Measurements from ENCODE around the gene MEI4.
"Not testable (repeated sequence)": the region's sequence is repeated elsewhere in the genome, so short reads cannot be mapped to it uniquely, and the experiment has no call there.

Gene MEI4

DNA sequence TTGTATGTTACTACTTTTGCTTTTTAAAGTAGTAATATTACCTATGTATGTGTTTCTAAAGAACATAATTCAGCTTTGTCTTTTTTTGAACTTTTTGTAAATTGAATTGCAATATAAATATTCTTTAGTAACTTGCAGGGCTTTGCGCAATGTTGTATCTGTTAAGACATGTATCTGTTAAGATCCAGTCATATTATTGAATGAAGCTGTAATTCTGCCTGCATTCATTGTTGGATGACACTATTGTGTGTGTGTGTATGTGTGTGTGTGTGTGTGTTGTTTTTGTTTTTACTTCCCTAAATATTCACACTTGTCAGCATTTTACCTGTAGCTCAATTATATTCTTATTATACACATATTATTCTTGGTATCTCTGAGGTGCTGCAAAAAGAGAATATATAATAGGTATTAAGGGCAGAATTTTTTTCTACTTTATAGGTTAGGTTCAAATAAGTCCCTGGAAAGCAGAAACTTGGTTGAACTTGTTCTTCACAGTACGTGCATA is 164.0 kb downstream of the MEI4 start:
- H3K36me3 Mint-ChIP-seq = no peaks in the 10 kb centered on the region
- no peak overlapping the region for H3K4me3 Mint-ChIP-seq
- no peaks in the 10 kb centered on the region for H3K4me1 Mint-ChIP-seq (ENCODE audit: low read depth)
- H3K27ac Mint-ChIP-seq = no peak overlapping the region
- H3K9me3 Mint-ChIP-seq (ENCODE audit: low read depth) = no peaks in the 10 kb centered on the region
- H3K27me3 Mint-ChIP-seq = no peaks in the 10 kb centered on the region

DNA sequence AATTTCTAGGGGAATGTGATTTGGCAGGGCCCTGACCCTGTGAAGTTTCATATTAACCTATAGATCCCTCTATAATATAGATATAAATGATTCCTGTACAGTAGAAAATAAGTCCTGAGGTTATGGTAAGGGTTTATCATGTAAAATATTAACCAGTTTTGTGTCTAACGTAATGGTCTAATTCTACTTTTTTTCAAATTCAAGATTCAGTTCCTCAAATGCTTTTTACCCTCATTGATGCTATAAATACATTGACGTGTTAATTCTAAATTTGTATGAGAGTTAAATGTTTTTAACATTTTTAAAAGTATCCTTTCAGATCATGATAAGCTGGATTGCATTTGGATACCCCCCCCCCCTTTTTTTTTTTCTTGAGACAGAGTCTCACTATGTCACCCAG is 169.4 kb downstream of the MEI4 start:
- H3K27me3 Mint-ChIP-seq = no peaks in the 10 kb centered on the region
- H3K4me3 Mint-ChIP-seq = no peak overlapping the region

DNA sequence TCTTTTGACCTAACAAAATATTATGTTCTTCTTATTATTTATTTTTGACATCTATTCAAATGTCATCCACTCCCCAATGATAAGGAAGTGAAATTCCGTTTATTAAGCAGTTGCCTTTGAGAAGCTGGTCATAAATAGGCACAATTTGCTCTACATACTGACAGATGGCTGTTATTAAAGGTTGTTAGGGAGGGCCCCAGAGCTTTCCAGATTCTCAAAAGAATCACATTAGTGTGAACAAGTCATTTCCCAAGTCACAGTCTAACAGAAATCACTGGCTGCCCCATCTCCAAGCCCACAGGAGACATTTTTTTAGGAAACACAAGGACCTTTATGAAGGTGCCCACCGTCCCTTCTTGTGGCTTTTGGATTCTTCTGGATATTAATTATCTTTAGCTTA is 172.4 kb downstream of the MEI4 start:
- H3K27ac Mint-ChIP-seq = no peak overlapping the region
- no peaks in the 10 kb centered on the region for H3K27me3 Mint-ChIP-seq
- no peak overlapping the region for H3K4me3 Mint-ChIP-seq
- H3K9me3 Mint-ChIP-seq (ENCODE audit: low read depth) = no peaks in the 10 kb centered on the region
- no peaks in the 10 kb centered on the region for H3K36me3 Mint-ChIP-seq
- H3K4me1 Mint-ChIP-seq (ENCODE audit: low read depth) = no peaks in the 10 kb centered on the region

More for the DNA sequence above, 169.4 kb downstream of the MEI4 start:
- no peaks in the 10 kb centered on the region for H3K36me3 Mint-ChIP-seq
- H3K27ac Mint-ChIP-seq = no peak overlapping the region
- H3K9me3 Mint-ChIP-seq (ENCODE audit: low read depth) = no peaks in the 10 kb centered on the region
- H3K4me1 Mint-ChIP-seq (ENCODE audit: low read depth) = no peaks in the 10 kb centered on the region

GRCh38 chr6:77829736-77830135 is 176.9 kb downstream of the MEI4 start:
- Mint-ChIP-seq H3K4me3 (no peak overlapping the region), H3K36me3 (no peaks in the 10 kb centered on the region), H3K27ac (no peak overlapping the region), H3K4me1 (ENCODE audit: low read depth) (no peaks in the 10 kb centered on the region), H3K27me3 (no peaks in the 10 kb centered on the region), H3K9me3 (ENCODE audit: low read depth) (no peaks in the 10 kb centered on the region)

- not testable (repeated sequence) for H3K4me3 Mint-ChIP-seq
Observed at GRCh38 chr6:77833749-77834148, 180.9 kb downstream of the MEI4 start.

DNA sequence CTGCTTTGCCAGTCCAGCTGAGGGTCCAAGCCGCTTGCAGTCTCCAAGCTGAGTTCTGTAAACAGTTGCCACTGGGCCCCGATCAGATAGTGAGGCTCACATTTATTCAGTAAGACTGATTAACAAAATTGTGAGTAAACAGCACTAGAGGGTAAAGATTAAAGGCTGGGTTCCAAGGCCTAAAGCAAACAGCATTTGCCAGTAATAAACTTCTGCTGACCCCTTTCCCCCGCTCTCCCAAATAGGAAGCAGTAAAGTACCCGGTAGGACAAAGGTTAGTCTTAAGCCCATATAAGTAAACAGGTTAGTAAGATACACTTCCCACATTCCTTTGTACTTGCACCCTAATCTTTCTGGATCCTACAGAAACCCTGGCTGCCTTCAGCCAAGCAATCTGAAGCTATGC is 181.8 kb downstream of the MEI4 start:
- Mint-ChIP-seq H3K27me3 (no peaks in the 10 kb centered on the region), H3K9me3 (ENCODE audit: low read depth) (no peaks in the 10 kb centered on the region), H3K4me3 (no peak overlapping the region), H3K36me3 (no peaks in the 10 kb centered on the region), H3K4me1 (ENCODE audit: low read depth) (no peaks in the 10 kb centered on the region), H3K27ac (no peak overlapping the region)

More at GRCh38 chr6:77833749-77834148, 180.9 kb downstream of the MEI4 start:
- not testable (repeated sequence) for H3K27ac Mint-ChIP-seq; H3K36me3 Mint-ChIP-seq; H3K4me1 Mint-ChIP-seq (ENCODE audit: low read depth); H3K27me3 Mint-ChIP-seq; H3K9me3 Mint-ChIP-seq (ENCODE audit: low read depth)

DNA sequence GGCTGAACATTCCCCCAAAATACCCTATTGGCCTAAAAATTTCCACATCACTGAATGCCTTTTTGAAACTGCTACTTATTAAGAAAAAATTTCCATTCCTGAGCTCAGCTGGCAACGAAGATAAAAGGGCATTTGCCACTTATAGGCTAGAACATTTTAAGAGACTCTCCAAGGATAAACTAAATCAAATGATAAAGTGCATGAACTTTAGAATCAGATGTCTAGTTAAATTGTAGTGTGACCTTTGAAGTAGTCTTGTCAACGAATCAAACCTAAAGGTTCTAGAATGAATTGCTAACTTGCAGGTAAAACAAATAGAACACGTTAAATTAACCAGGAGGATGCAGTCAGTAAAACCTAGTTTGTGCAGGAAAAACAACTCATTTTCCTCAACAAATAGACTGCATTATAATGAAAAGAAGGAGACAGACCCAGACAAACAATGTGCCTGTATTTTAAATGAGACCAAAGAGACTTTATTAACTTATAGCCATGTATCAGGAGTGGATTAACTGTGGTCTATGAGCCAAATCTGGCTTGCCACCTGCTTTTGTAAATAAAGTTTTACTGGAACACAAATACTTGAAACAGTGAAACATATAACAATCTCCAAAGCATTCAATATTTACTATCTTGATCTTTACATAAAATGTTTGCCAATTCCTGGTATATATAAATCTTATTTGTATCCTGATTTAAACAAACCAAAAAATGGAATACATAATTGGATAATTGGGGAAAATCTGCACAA is 184.4 kb downstream of the MEI4 start:
- H3K27ac Mint-ChIP-seq = no peak overlapping the region
- H3K4me1 Mint-ChIP-seq (ENCODE audit: low read depth) = no peaks in the 10 kb centered on the region
- H3K9me3 Mint-ChIP-seq (ENCODE audit: low read depth) = no peaks in the 10 kb centered on the region
- no peaks in the 10 kb centered on the region for H3K36me3 Mint-ChIP-seq
- no peak overlapping the region for H3K4me3 Mint-ChIP-seq
- no peaks in the 10 kb centered on the region for H3K27me3 Mint-ChIP-seq

- Mint-ChIP-seq H3K4me3 (no peak overlapping the region), H3K4me1 (ENCODE audit: low read depth) (no peaks in the 10 kb centered on the region), H3K27me3 (no peaks in the 10 kb centered on the region), H3K36me3 (no peaks in the 10 kb centered on the region), H3K27ac (no peak overlapping the region), H3K9me3 (ENCODE audit: low read depth) (no peaks in the 10 kb centered on the region)
Observed at GRCh38 chr6:77839292-77839691, 186.5 kb downstream of the MEI4 start.

- no peaks in the 10 kb centered on the region for H3K27me3 Mint-ChIP-seq
- H3K27ac Mint-ChIP-seq = no peak overlapping the region
- H3K36me3 Mint-ChIP-seq = no peaks in the 10 kb centered on the region
- no peak overlapping the region for H3K4me3 Mint-ChIP-seq
- peaks cover 11% of the 10 kb centered on the region for H3K9me3 Mint-ChIP-seq (ENCODE audit: low read depth)
- H3K4me1 Mint-ChIP-seq (ENCODE audit: low read depth) = no peaks in the 10 kb centered on the region
Observed at GRCh38 chr6:77844822-77845221, 192.0 kb downstream of the MEI4 start.

GRCh38 chr6:77853401-77853800 is 200.6 kb downstream of the MEI4 start:
- no peaks in the 10 kb centered on the region for H3K36me3 Mint-ChIP-seq
- H3K27ac Mint-ChIP-seq = no peak overlapping the region
- H3K9me3 Mint-ChIP-seq (ENCODE audit: low read depth) = peaks cover 3% of the 10 kb centered on the region
- H3K27me3 Mint-ChIP-seq = no peaks in the 10 kb centered on the region
- no peak overlapping the region for H3K4me3 Mint-ChIP-seq
- no peaks in the 10 kb centered on the region for H3K4me1 Mint-ChIP-seq (ENCODE audit: low read depth)

DNA sequence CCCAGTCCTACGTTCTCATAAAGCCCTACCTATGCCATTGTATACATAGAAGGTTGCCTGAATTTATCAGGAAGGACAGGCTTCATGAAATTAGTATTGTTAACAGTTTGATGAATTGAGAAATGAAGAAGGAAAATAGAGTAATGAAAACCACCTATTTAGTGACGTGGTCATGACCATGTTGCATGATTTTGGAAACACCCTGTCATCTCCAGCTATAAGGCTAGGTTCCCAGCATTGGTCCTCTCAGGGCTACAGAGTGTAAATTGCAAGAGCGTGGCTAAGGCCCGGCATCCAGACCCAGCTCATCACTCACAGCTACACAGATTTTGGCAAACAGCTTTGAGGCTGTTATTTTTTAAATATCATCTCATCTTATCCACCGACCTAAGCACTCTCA is 203.6 kb downstream of the MEI4 start:
- Mint-ChIP-seq H3K27ac (no peak overlapping the region), H3K36me3 (no peaks in the 10 kb centered on the region), H3K4me3 (no peak overlapping the region), H3K27me3 (no peaks in the 10 kb centered on the region), H3K4me1 (ENCODE audit: low read depth) (no peaks in the 10 kb centered on the region), H3K9me3 (ENCODE audit: low read depth) (peaks cover 5% of the 10 kb centered on the region)

DNA sequence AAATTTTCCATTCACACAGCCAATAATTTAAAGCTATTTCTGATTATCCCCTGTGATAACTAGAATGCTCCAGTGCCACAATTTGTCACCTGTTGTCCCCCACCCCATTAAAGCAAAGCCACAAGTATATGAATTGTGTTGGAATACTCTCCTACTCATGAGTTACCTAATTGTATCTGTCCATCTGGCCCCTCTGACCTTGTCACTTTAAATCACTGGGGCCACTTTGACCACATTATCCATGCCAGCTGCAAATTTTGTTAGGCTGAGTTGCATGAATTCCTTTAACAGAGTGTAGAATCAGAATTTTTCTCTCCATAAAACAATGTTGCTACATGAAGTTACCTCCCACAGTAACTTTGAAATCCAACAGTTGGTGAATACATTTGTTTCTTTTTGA is 204.6 kb downstream of the MEI4 start:
- no peaks in the 10 kb centered on the region for H3K36me3 Mint-ChIP-seq
- no peaks in the 10 kb centered on the region for H3K27me3 Mint-ChIP-seq
- no peak overlapping the region for H3K27ac Mint-ChIP-seq
- no peak overlapping the region for H3K4me3 Mint-ChIP-seq
- no peaks in the 10 kb centered on the region for H3K4me1 Mint-ChIP-seq (ENCODE audit: low read depth)
- peaks cover 5% of the 10 kb centered on the region for H3K9me3 Mint-ChIP-seq (ENCODE audit: low read depth)

DNA sequence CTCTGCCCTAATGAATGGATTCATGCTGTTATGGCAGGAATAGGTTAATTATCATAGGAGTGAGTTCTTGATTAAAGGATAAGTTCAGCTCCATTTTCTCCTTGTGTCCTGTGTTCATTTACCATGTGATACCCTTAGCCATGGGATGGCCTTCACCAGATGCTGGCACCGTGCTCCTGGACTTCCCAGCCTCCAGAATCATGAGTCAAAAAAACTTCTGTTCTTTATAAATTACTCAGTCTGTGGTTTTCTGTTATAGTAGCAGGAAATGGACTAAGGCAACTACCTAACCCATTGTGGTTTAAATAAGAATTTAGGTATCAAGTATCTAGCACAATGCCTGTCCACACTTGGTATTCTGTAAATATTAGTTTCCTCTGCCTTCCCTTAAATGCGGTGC is 223.5 kb downstream of the MEI4 start:
- no peaks in the 10 kb centered on the region for H3K36me3 Mint-ChIP-seq
- peaks cover 7% of the 10 kb centered on the region for H3K9me3 Mint-ChIP-seq (ENCODE audit: low read depth)
- H3K27ac Mint-ChIP-seq = no peak overlapping the region
- H3K4me3 Mint-ChIP-seq = no peak overlapping the region
- no peaks in the 10 kb centered on the region for H3K27me3 Mint-ChIP-seq
- H3K4me1 Mint-ChIP-seq (ENCODE audit: low read depth) = no peaks in the 10 kb centered on the region

DNA sequence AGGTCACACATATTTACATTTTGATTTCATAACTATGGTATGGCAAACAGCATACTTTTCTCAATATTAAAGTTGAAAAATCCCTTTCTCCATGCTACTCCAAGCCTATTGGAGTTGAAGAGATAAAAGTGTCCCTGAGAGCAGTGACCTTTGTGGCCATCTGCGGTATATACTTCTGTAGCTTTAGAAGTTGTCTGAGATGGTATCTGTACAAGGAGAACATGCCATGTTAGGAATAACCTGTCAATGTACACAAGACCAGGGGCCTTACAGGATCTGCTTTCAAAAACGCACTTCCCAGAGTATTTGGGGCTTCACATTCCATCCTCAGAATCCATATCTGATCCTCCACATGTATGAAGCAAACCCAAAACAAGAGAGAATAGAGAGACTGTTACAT is 226.7 kb downstream of the MEI4 start:
- no peaks in the 10 kb centered on the region for H3K27me3 Mint-ChIP-seq
- H3K36me3 Mint-ChIP-seq = no peaks in the 10 kb centered on the region
- no peak overlapping the region for H3K27ac Mint-ChIP-seq
- H3K4me3 Mint-ChIP-seq = no peak overlapping the region
- peaks cover 7% of the 10 kb centered on the region for H3K9me3 Mint-ChIP-seq (ENCODE audit: low read depth)
- no peaks in the 10 kb centered on the region for H3K4me1 Mint-ChIP-seq (ENCODE audit: low read depth)

GRCh38 chr6:77880501-77880900 is 227.7 kb downstream of the MEI4 start:
- no peaks in the 10 kb centered on the region for H3K27me3 Mint-ChIP-seq
- H3K27ac Mint-ChIP-seq = no peak overlapping the region
- no peak overlapping the region for H3K4me3 Mint-ChIP-seq
- no peaks in the 10 kb centered on the region for H3K36me3 Mint-ChIP-seq
- H3K9me3 Mint-ChIP-seq (ENCODE audit: low read depth) = peaks cover 4% of the 10 kb centered on the region
- no peaks in the 10 kb centered on the region for H3K4me1 Mint-ChIP-seq (ENCODE audit: low read depth)

GRCh38 chr6:77883851-77884250 is 231.0 kb downstream of the MEI4 start:
- no peaks in the 10 kb centered on the region for H3K4me1 Mint-ChIP-seq (ENCODE audit: low read depth)
- H3K36me3 Mint-ChIP-seq = no peaks in the 10 kb centered on the region
- no peak overlapping the region for H3K4me3 Mint-ChIP-seq
- no peaks in the 10 kb centered on the region for H3K27me3 Mint-ChIP-seq
- H3K9me3 Mint-ChIP-seq (ENCODE audit: low read depth) = peaks cover 11% of the 10 kb centered on the region
- no peak overlapping the region for H3K27ac Mint-ChIP-seq

Measured in activated naive CD8-positive, alpha-beta T cell (primary cell).